Measurements from ENCODE around the gene RAB3C.
"Not testable (repeated sequence)": the region's sequence is repeated elsewhere in the genome, so short reads cannot be mapped to it uniquely, and the experiment has no call there.

RAB3C gene

GRCh38 chr5:58571501-58571900, 11.4 kb upstream of the RAB3C start:
- Histone ChIP-seq H3K4me3 (replicated peaks; ENCODE audit: low read depth, low read length) (no peak overlapping the region), H3K36me3 (ENCODE audit: control insufficient read depth, insufficient read depth, low read length) (no peaks in the 10 kb centered on the region)

DNA sequence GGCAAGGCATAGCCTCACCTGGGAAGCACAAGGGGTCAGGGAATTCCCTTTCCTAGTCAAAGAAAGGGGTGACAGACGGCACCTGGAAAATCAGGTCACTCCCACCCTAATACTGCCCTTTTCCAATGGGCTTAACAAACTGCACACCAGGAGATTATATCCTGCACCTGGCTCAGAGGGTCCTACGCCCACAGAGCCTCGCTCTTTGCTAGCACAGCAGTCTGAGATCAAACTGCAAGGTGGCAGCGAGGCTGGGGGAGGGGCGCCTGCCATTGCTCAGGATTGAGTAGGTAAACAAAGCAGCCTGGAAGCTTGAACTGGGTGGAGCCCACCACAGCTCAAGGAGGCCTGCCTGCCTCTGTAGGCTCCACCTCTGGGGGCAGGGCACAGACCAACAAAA, 9.9 kb upstream of the RAB3C start:
- H3K36me3 ChIP-seq (ENCODE audit: control insufficient read depth, insufficient read depth, low read length); H3K27me3 ChIP-seq (replicated peaks; ENCODE audit: control insufficient read depth, insufficient read depth, low read length); H3K4me3 ChIP-seq (replicated peaks; ENCODE audit: low read depth, low read length); DNase-seq (ENCODE audit: extremely low read depth, insufficient read length): not testable (repeated sequence)

More at GRCh38 chr5:58571501-58571900, 11.4 kb upstream of the RAB3C start:
- no peaks in the 10 kb centered on the region for H3K27me3 ChIP-seq (replicated peaks; ENCODE audit: control insufficient read depth, insufficient read depth, low read length)
- no peak for TF ChIP-seq CTCF (IDR thresholded peaks at IDR 0.05; ENCODE audit: insufficient read depth, low read length, poor library complexity, severe bottlenecking)
- no peak for DNase-seq (ENCODE audit: extremely low read depth, insufficient read length)

DNA sequence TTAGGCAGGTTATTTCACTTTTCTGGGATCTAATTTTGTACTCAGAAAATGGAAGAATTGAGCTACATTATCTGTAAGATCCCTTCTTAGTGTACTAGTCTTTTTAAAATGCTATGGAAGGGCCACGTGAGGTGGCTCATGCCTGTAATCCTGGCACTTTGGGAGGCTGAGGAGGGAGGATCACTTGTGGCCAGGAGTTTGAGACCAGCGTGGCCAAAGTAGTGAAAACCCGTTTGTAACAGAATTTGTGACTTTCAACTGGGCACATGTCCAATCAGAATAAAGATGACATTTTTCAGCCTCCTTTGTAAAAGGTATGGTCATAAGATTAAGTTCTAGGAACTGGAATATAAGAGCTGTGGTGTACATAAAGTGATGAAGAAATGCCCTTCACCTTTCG, 3.1 kb upstream of the RAB3C start:
- no peaks in the 10 kb centered on the region for H3K36me3 ChIP-seq (ENCODE audit: control insufficient read depth, insufficient read depth, low read length)
- H3K27me3 ChIP-seq (replicated peaks; ENCODE audit: control insufficient read depth, insufficient read depth, low read length): peaks cover 3% of the 10 kb centered on the region
- DNase-seq (ENCODE audit: extremely low read depth, insufficient read length): no peak
- no peak for TF ChIP-seq CTCF (IDR thresholded peaks at IDR 0.05; ENCODE audit: insufficient read depth, low read length, poor library complexity, severe bottlenecking)
- H3K4me3 ChIP-seq (replicated peaks; ENCODE audit: low read depth, low read length): no peak overlapping the region

GRCh38 chr5:58582019-58582802, 664 bp upstream of the RAB3C start:
- no peak for DNase-seq (ENCODE audit: extremely low read depth, insufficient read length)
- peaks cover 3% of the 10 kb centered on the region for H3K27me3 ChIP-seq (replicated peaks; ENCODE audit: control insufficient read depth, insufficient read depth, low read length)
- peak overlapping the region; percentile 51 for H3K4me3 ChIP-seq (replicated peaks; ENCODE audit: low read depth, low read length)
- H3K36me3 ChIP-seq (ENCODE audit: control insufficient read depth, insufficient read depth, low read length): no peaks in the 10 kb centered on the region
- no peak for TF ChIP-seq CTCF (IDR thresholded peaks at IDR 0.05; ENCODE audit: insufficient read depth, low read length, poor library complexity, severe bottlenecking)

- no peak for TF ChIP-seq CTCF (IDR thresholded peaks at IDR 0.05; ENCODE audit: insufficient read depth, low read length, poor library complexity, severe bottlenecking)
- Histone ChIP-seq H3K36me3 (ENCODE audit: control insufficient read depth, insufficient read depth, low read length) (no peaks in the 10 kb centered on the region), H3K4me3 (replicated peaks; ENCODE audit: low read depth, low read length) (no peak overlapping the region), H3K27me3 (replicated peaks; ENCODE audit: control insufficient read depth, insufficient read depth, low read length) (no peaks in the 10 kb centered on the region)
- DNase-seq (ENCODE audit: extremely low read depth, insufficient read length): no peak
Observed at GRCh38 chr5:58595952-58596351, 13.1 kb downstream of the RAB3C start.

- no peak for DNase-seq (ENCODE audit: extremely low read depth, insufficient read length)
- TF ChIP-seq CTCF (IDR thresholded peaks at IDR 0.05; ENCODE audit: insufficient read depth, low read length, poor library complexity, severe bottlenecking): no peak
- Histone ChIP-seq H3K27me3 (replicated peaks; ENCODE audit: control insufficient read depth, insufficient read depth, low read length) (no peaks in the 10 kb centered on the region), H3K4me3 (replicated peaks; ENCODE audit: low read depth, low read length) (no peak overlapping the region), H3K36me3 (ENCODE audit: control insufficient read depth, insufficient read depth, low read length) (no peaks in the 10 kb centered on the region)
Observed at GRCh38 chr5:58598440-58598839, 15.6 kb downstream of the RAB3C start.
